Ammon's horn (tissue), 1 donor: ENCODE results near the gene RAB3C.
"Not testable (repeated sequence)": the region's sequence is repeated elsewhere in the genome, so short reads cannot be mapped to it uniquely, and the experiment has no call there.

Experiments
- DNase-seq: peaks from one replicate; pipeline ENCODE4 v3.0.0-alpha.2; 2016; ENCODE audit warnings: low spot score

Gene RAB3C

GRCh38 chr5:58602889-58603288 is 20.0 kb downstream of the RAB3C start:
- not testable (repeated sequence) for DNase-seq

- DNase-seq: no peak
Measured at GRCh38 chr5:58606064-58606463, 23.2 kb downstream of the RAB3C start.

- DNase-seq: no peak
Measured at GRCh38 chr5:58615972-58616371, 33.1 kb downstream of the RAB3C start.

- no peak for DNase-seq
Measured at GRCh38 chr5:58617241-58617640, 34.4 kb downstream of the RAB3C start.

GRCh38 chr5:58620336-58620735 is 37.5 kb downstream of the RAB3C start:
- no peak for DNase-seq

- no peak for DNase-seq
Measured at GRCh38 chr5:58622936-58623871, 40.3 kb downstream of the RAB3C start.

GRCh38 chr5:58628626-58629025 is 45.8 kb downstream of the RAB3C start:
- DNase-seq: no peak

- no peak for DNase-seq
Measured at GRCh38 chr5:58629271-58630159, 46.6 kb downstream of the RAB3C start.

GRCh38 chr5:58631895-58632294 is 49.0 kb downstream of the RAB3C start:
- no peak for DNase-seq

- DNase-seq: no peak
Measured at GRCh38 chr5:58635416-58635815, 52.5 kb downstream of the RAB3C start.

GRCh38 chr5:58640011-58640410 is 57.1 kb downstream of the RAB3C start:
- no peak for DNase-seq

- no peak for DNase-seq
Measured at GRCh38 chr5:58641533-58641932, 58.7 kb downstream of the RAB3C start.

GRCh38 chr5:58648846-58649245 is 66.0 kb downstream of the RAB3C start:
- no peak for DNase-seq

- DNase-seq: no peak
Measured at GRCh38 chr5:58649716-58650115, 66.8 kb downstream of the RAB3C start.

GRCh38 chr5:58653521-58653920 is 70.6 kb downstream of the RAB3C start:
- DNase-seq: no peak

GRCh38 chr5:58666141-58666540 is 83.3 kb downstream of the RAB3C start:
- DNase-seq: no peak

- DNase-seq: no peak
Measured at GRCh38 chr5:58666598-58667581, 84.0 kb downstream of the RAB3C start.

- no peak for DNase-seq
Measured at GRCh38 chr5:58670582-58670981, 87.7 kb downstream of the RAB3C start.

- DNase-seq: no peak
Measured at GRCh38 chr5:58671155-58671554, 88.3 kb downstream of the RAB3C start.

- no peak for DNase-seq
Measured at GRCh38 chr5:58672521-58672920, 89.6 kb downstream of the RAB3C start.

GRCh38 chr5:58674070-58674469 is 91.2 kb downstream of the RAB3C start:
- no peak for DNase-seq

- DNase-seq: no peak
Measured at GRCh38 chr5:58674711-58675110, 91.8 kb downstream of the RAB3C start.
